Amygdala (tissue), 56 donors: ENCODE data around the gene SIPA1L3.
A peak's percentile ranks its signal among the peaks of the same experiment; 100 is the strongest.

Experiments used
- DNase-seq, 56 donors: peaks; one replicate each; lab custom pipeline; 2025; lab: John Stamatoyannopoulos, UW

SIPA1L3 gene

DNA sequence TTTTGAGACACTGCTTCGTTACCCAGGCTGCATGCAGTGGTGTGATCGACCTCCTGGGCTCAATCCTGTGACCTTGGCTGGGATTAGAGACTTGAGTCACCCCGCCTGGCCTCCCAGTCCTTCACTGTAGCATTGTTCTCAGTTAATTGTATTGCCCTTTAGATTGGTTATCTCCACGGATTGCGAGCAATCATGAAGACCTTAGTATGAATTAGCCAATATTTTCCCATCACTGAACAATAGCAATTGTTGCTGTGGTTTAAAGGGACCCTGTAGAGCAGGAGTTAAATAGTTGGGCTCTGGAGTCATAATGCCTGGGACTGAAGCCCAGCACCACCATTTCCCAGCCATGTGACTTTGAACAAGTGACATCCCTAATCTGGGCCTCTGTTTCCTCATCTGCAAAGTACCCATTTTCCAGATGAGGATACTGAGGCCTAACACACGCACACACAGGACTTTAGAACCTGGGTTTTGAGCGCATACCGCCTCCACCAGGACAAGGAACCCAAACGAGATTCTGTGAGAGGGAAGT, 340.8 kb downstream of the SIPA1L3 start:
- peak in 19 of 56 donors; percentile 7 to 79 (median 39) for DNase-seq

DNA sequence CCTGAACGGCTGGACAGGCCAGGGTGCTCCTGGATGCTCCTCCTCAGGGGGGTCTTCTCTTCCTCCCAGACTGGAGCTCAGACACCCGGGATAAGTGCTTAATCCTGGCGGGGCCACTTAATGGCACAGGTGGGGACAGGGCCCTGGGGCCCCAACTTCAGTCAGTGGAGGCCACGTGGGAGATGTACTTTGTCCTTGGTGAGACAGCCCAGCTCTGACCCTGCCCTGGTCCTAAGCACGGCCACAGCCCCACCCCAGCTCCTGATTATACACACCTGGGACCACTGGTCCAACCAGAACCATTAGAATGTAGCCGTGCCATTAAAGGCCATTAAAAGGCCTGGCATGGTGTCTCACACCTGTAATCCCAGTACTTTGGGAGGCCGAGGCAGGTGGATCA, 341.4 kb downstream of the SIPA1L3 start:
- DNase-seq, result no peak

DNA sequence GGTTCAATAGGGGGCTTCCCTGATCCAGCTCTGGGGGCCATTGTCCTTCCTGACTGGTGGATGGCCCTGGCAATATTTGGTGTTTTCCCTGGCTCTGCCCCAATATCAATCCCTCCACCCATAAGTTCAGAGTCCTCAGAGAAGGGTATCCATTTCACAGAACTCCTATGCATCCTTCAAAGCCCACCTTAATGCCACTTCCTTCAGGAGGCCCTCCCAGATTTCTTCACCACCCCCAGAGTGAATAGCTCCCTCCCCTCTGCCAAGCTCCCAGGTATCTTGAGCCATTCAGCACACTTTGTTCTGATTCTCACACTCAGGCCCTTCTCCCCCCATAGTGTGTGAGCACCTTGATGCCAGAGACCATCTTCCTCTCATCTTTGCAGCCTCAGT, 343.4 kb downstream of the SIPA1L3 start:
- no peak for DNase-seq

DNA sequence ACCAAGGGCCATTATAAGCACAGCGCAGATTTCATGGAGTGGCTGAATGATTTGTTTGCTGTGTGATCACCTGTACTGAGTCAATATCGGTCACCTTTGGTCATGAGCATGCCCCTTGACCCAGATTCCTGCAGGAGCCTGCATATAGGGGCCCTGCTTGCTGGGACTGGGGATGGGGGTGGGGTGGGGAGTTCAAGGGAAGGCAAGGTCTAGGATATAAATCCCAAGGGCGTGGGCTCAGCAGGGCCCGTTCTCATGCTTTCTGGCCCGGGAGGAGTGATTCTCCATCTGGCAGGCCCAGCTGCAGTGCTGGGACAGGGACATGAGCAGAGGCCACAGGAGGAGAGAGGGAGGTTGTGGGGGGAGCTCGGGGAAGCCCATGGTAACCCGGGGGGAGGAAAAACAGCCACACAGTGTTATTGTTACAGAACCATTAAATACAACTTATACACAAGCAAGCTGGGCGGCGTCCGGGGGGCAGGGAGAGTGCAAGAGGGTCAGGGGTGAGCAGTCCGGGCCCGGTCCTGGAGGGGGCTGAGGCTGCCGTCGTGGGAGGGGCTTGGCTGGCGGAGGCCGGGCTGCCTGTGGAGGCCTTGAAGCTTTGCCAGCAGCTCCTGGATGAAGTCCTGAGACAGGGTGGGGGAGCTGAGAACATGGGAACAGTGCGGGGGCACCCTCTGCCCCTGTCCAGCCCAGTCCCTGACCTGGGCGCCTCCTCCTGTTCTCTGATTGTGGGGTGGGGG, 344.0 kb downstream of the SIPA1L3 start:
- peak in 52 of 56 donors; percentile 8 to 92 (median 72) for DNase-seq

DNA sequence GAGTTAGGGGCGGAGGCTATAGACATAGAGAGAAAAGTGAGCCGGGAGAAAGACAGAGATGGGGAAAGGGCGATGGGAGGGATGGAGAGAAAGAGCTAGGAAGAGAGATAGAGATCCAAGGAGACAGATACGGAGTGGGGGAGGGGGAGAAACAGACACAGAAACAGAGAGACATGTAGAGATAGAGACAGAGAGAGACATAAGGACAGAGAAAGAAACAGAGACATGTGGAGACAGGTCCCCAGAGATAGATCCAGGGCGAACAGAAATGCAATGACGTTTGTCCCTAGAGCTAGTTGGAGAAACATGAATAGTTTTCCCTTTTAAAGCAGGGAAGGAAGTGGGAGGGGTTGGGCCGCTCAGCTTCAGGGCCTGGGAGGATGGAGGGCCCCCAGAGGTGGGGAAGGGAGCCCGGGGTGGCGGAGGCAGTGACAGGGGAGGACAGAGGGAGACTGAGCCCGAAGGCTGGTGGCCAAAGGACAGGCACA, 344.6 kb downstream of the SIPA1L3 start:
- peak in 10 of 56 donors; percentile 21 to 58 (median 43) for DNase-seq

DNA sequence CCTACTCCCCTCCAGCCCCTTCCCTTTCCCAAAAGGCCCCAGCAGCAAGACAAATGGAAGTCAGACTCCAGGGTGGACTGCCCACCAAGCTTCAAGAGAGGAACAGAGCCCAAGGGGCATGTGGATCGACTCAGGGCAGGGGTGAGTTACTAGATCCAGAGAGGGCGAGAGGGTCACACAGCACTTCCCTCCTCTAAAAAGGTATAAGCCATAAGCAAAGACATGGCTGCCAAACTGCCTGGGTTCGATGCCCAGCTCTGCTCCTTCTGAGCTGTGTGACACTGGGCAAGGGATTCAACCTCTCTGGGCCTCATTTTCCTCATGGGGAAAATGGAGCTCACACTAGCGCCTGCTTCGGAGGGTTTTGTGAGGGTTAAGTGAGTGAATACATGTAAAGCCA, 345.4 kb downstream of the SIPA1L3 start:
- peak in 1 of 56 donors; percentile 59 for DNase-seq

DNA sequence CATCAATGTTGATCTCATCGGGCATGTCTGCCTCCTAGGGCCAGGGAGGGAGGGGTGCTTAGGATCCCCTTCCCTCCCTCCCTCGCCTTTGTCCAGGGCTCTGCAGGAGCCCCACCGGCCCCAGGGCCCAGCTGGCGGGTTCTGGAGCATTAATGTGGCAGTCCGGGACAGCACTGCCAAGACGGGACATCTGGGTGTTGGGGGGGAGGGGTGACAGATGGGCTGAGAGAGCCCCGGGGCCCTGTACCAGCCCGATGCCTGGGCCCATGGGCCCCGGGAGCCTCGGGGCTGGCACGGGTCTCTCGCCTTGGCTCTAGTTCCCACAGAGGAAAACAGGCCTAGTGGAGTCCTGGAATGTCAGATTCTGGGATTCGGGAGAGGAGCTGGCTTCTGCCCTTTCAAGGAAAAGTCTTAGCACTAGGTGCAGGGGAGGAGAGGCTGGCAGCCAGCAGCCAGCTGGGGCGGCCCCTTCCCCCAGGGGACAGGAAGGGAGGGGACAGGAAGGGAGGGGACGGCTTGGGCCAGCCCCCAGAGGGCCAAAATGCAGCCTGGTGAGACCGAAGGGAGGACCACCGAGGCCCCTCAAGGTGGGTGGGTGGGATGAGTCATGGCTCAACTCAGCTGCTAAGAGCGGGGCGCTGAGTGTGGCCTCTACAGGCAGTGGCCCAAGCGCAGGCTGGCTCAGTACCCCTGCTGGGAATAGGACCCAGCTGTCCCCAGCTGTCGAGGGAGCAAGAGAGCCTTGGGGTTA, 346.1 kb downstream of the SIPA1L3 start:
- peak in 55 of 56 donors; percentile 31 to 97 (median 84) for DNase-seq

DNA sequence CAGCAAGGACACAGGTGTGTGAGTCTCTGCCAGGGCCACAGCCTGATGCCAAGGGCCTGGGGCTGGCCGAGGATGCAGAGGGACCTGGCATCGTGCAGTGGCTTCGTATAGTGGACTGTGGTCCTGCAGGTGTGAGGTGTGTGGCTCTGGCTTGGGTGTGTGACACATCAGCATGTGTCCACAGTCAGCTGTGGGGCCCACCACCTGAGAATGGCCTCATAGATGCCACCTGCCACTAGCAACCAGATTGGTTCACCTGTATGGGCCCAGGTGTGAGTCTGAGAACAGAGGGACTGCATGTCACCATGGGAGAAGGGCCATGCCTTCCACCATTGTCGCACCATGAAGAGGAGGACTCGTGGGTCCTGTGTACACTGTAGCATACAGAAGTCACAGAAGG, 346.8 kb downstream of the SIPA1L3 start:
- peak in 2 of 56 donors; percentile 53 to 54 for DNase-seq

DNA sequence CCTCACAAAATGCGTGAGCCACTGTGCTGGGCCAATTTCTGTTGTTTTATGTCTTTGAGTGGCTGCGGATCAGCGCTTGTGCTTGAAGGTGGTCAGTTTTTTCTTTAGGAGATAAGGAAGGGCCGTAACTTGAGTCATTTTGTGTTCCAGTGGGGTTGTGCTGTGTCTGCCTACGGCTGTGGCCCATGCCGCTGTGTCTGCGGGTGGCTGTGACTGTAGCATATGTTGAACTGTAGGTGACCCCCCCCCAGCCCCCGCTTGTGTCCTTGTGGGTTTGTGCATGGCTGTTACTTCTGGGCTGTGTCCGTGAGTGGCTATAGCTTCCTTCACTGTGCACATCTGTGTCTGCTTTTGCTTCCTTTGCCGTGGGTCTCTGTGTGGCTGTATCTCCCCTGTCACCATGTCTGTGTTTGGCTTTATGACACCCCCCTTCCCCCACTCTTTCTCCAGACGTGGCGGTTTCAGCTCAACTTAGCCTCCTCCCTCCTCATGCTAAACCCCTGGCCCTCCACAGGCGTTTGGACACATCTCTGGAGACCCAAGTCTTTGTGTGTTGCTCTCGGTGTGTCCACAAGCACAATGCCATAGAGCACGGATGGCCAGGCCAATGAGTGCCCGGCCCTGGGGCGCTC, 348.5 kb downstream of the SIPA1L3 start:
- DNase-seq, result peak in 18 of 56 donors; percentile 14 to 56 (median 30)
